HepG2 (cell line): ENCODE results near the gene ART5. TPM values are rescaled to one million over a fixed set of nuclear protein-coding genes. Genes with fewer than 3 reads are reported as not detected.

Experiments used
- ATAC-seq: fragments of 200-7000 bp; cut with Tn5 transposase; 3 replicates; pipeline ENCODE4 v1.9.1; 2020; ENCODE audit warnings: mild to moderate bottlenecking, moderate library complexity
- BruUV-seq: library from RNA; stranded (reverse); fragments of 400-500 nt; replicated peaks from 2 replicates; lab custom pipeline; 2021; lab: Mats Ljungman, UMichigan
- CTCF ChIA-PET: fragments of 300-600 bp; formaldehyde crosslinking; extraction: SDS; loops from one replicate; lab custom pipeline; 2021; ENCODE audit warnings: low total read pairs, inconsistent platforms, low intra/inter-chr PET ratio; lab: Yijun Ruan, JAX
- POLR2A ChIA-PET: fragments of 350-600 bp; sonication (Branson Sonifier 250); formaldehyde crosslinking; loops from one replicate; lab custom pipeline; 2020; ENCODE audit warnings: antibody characterized with exemption, inconsistent platforms; lab: Yijun Ruan, JAX
- DNase-seq: peaks from one replicate; pipeline ENCODE4 v3.0.0-alpha.2; 2015; ENCODE audit warnings: low spot score
- FAIRE-seq: peaks from 3 replicates; lab custom pipeline; 2011; peaks lifted over from hg19 to GRCh38; lab: Jason Lieb, UNC
- H2AFZ ChIP-seq: one replicate; pipeline ENCODE4 v1.6.1; 2011; ENCODE audit warnings: low read length, inconsistent platforms
- H3K27ac ChIP-seq: fragments of 300-600 bp; 3 replicates; pipeline ENCODE4 v1.8.0; 2011; ENCODE audit warnings: mixed run types, mild to moderate bottlenecking, mixed read lengths, low read length, inconsistent platforms; ENCODE audit not compliant: insufficient read depth; ENCODE audit errors: extremely low read length
- H3K27me3 ChIP-seq, 2 experiments: fragments of 200-600 bp in 1 of 2; 2 replicates in 1 of 2; 3 replicates in 1 of 2; pipeline versions ENCODE4 v1.6.0 to v1.8.0; 2011; ENCODE audit warnings: low read length in 2 of 2, mild to moderate bottlenecking in 2 of 2, moderate library complexity in 2 of 2, inconsistent platforms in 1 of 2; ENCODE audit not compliant: insufficient read depth in 2 of 2, control insufficient read depth in 1 of 2
- H3K36me3 ChIP-seq, 2 experiments: fragments of 200-600 bp in 1 of 2; replicated peaks in 1 of 2; 2 replicates in 1 of 2; 3 replicates in 1 of 2; pipeline versions ENCODE4 v1.5.1 to v1.8.0; 2011; ENCODE audit warnings: low read length in 2 of 2, inconsistent platforms in 1 of 2; ENCODE audit not compliant: insufficient read depth in 2 of 2, control insufficient read depth in 1 of 2
- H3K4me1 ChIP-seq: 2 replicates; pipeline ENCODE4 v1.5.1; 2012; ENCODE audit warnings: low read length, inconsistent platforms; ENCODE audit not compliant: insufficient read depth
- H3K4me2 ChIP-seq: 2 replicates; pipeline ENCODE4 v1.6.0; 2011; ENCODE audit warnings: low read depth, low read length, inconsistent platforms
- H3K4me3 ChIP-seq, 3 experiments: fragments of 200-600 bp in 1 of 3; sonication (generic), shearing (Covaris generic) in 1 of 3; replicated peaks in 1 of 3; 2 replicates each; pipeline ENCODE4 v1.5.1; 2011 to 2016; ENCODE audit warnings: low read length in 3 of 3, inconsistent platforms in 2 of 3, low read depth in 2 of 3, mild to moderate bottlenecking in 2 of 3, control low read depth in 1 of 3, mixed read lengths in 1 of 3; ENCODE audit not compliant: insufficient read depth in 1 of 3
- H3K79me2 ChIP-seq: one replicate; pipeline ENCODE4 v1.6.1; 2011; ENCODE audit warnings: low read length, inconsistent platforms; ENCODE audit not compliant: insufficient read depth
- H3K9ac ChIP-seq: 2 replicates; pipeline ENCODE4 v1.6.0; 2011; ENCODE audit warnings: mild to moderate bottlenecking, low read depth, low read length, inconsistent platforms; ENCODE audit not compliant: insufficient read depth
- H3K9me3 ChIP-seq: 2 replicates; pipeline ENCODE4 v1.5.1; 2012; ENCODE audit warnings: mild to moderate bottlenecking, low read length
- H4K20me1 ChIP-seq: 2 replicates; pipeline ENCODE4 v1.6.0; 2011; ENCODE audit warnings: inconsistent platforms, mild to moderate bottlenecking, low read length, moderate library complexity; ENCODE audit not compliant: insufficient read depth
- ATF7 ChIP-seq, 2 experiments: fragments of 450-650 bp in 1 of 2; sonication (generic) in 1 of 2; formaldehyde crosslinking in 1 of 2; IDR thresholded peaks; 2 replicates each; pipeline versions ENCODE4 v1.4.0 to v1.6.1; 2016 to 2020; ENCODE audit warnings: antibody characterized with exemption in 1 of 2, mild to moderate bottlenecking in 1 of 2, missing genetic modification reagents in 1 of 2
- CREB1 ChIP-seq, 2 experiments: fragments of 450-650 bp in 1 of 2; IDR thresholded peaks; 2 replicates each; pipeline ENCODE4 v1.6.1; 2016 to 2017; ENCODE audit warnings: control low read depth in 1 of 2, mild to moderate bottlenecking in 1 of 2, missing compliant biosample characterization in 1 of 2, missing genetic modification characterization in 1 of 2
- HDAC2 ChIP-seq: sonication (generic); formaldehyde crosslinking; IDR thresholded peaks from 2 replicates; pipeline ENCODE4 v1.4.0; 2020; ENCODE audit warnings: missing genetic modification reagents
- MAFK ChIP-seq, 2 experiments: IDR thresholded peaks in 1 of 2; conservative IDR thresholded peaks in 1 of 2; 2 replicates each; pipeline ENCODE4 v1.6.1; 2011; ENCODE audit warnings: improper control_type of control experiment in 2 of 2, low read length in 2 of 2
- ZNF816 ChIP-seq: sonication (generic); formaldehyde crosslinking; IDR thresholded peaks from 2 replicates; pipeline ENCODE4 v1.8.0; 2022; ENCODE audit warnings: missing genetic modification reagents, mild to moderate bottlenecking, borderline replicate concordance
- WGBS: methylation state at CpG from one replicate; pipeline ENCODE4 v1.1.6; 2017; ENCODE audit warnings: low lambda C conversion rate; 5-methylcytosine and 5-hydroxymethylcytosine counted together
- in situ Hi-C: cut with HindIII; loops from 2 replicates; pipeline ENCODE4 v1.10.0; 2017; ENCODE audit warnings: low pct_unique_long_range_greater_than_20kb; ENCODE audit not compliant: extremely low pct_ligation_motif_present
- intact Hi-C: fragments of 100-400 bp; cut with micrococcal nuclease; formaldehyde crosslinking; loops from one replicate; pipeline ENCODE4 v1.10.0; 2022; ENCODE audit not compliant: unreplicated experiment
- polyA plus RNA-seq, 8 experiments: library from polyadenylated mRNA; depleted of rRNA in 3 of 8; stranded (reverse) in 7 of 8; unstranded in 1 of 8; fragments of >200 nt; fragmentation: Illumina TruSeq in 4 of 8; extraction: Trizol in 4 of 8; gene quantifications; 2 replicates each; pipeline versions ENCODE4 v1.2.1 to v1.2.3, GENCODE V29; 2011 to 2016; ENCODE audit warnings: low read depth in 4 of 8, missing spikeins in 1 of 8, mixed read lengths in 1 of 8; ENCODE audit not compliant: insufficient read depth in 1 of 8
- total RNA-seq, 5 experiments: library from RNA; depleted of rRNA; stranded (reverse); fragments of >200 nt; fragmentation: Illumina TruSeq; extraction: Trizol; gene quantifications; 2 replicates each; pipeline ENCODE4 v1.2.3, GENCODE V29; 2016; ENCODE audit warnings: low read depth in 1 of 5
- TF ChIP-seq, protein P1 (sequence below): sonication (generic); formaldehyde crosslinking; IDR thresholded peaks from 2 replicates; pipeline ENCODE4 v1.4.0; 2020; ENCODE audit warnings: missing genetic modification reagents

Gene ART5
- total and polyA plus RNA-seq, 2 of the 13 experiments (the other 11 are each of a cell fraction or from before 2014, with no cell fraction given), result 0.55 to 0.93 TPM

DNA sequence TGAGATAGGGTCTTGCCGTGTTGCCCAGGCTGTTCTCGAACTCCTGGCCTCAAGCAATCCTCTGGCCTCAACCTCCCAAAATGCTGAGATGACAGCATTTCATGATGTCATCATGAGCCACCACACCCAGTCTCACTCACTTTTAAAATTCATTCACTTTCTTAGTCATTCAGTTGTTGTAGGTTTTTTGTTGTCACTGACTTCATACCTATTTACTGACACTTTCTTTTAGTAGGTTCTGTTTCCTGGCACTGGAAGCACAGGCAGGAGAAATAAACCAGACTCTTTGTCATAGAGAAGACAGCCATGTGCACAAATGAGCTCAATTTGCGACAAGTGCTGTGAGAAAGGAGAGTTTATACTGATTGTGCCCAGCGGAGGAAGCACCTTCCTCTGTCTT lies 10.5 kb downstream of the ART5 start:
- H2AFZ ChIP-seq, result no peak overlapping the region
- BruUV-seq, result no TSS peak
- 18% methylated on average over 4 of the region's 4 CpGs for WGBS
- DNase-seq (no peak), FAIRE-seq (no peak), ATAC-seq (no peak)
- TF ChIP-seq, protein P1, sequence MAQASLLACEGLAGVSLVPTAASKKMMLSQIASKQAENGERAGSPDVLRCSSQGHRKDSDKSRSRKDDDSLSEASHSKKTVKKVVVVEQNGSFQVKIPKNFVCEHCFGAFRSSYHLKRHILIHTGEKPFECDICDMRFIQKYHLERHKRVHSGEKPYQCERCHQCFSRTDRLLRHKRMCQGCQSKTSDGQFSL (CRISPR knock-in tag), result no peak
- TF ChIP-seq ATF7 (IDR thresholded peaks at IDR 0.05) (peak; percentile 71), ATF7 (CRISPR knock-in tag; IDR thresholded peaks at IDR 0.05) (no peak), MAFK (conservative IDR thresholded peaks at IDR 0.05 in 1 of 2, IDR thresholded peaks at IDR 0.05 in 1 of 2; ENCODE audit: low read length in 2 of 2) (peak; percentile 38 to 39; a peak in 2 of 4 replicates), CREB1 (IDR thresholded peaks at IDR 0.05) (peak; percentile 73), CREB1 (CRISPR knock-in tag; IDR thresholded peaks at IDR 0.05) (no peak), ZNF816 (CRISPR knock-in tag) (no peak)
- no peak overlapping the region for H3K27ac ChIP-seq
- peaks cover 6 to 41% of the 10 kb centered on the region in 2 experiments; a peak in 4 of 5 replicates for H3K27me3 ChIP-seq
- in situ Hi-C loops, result no loop called here
- ChIA-PET CTCF (no interaction called here), POLR2A (no interaction called here)
- H3K36me3 ChIP-seq, result no peaks in the 10 kb centered on the region
- no peaks in the 10 kb centered on the region for H3K79me2 ChIP-seq
- H3K4me3 ChIP-seq, result no peak overlapping the region
- H3K4me1 ChIP-seq, result no peaks in the 10 kb centered on the region
- intact Hi-C loops, result no loop called here
- H3K4me2 ChIP-seq, result no peak overlapping the region
- H4K20me1 ChIP-seq, result no peaks in the 10 kb centered on the region
- no peaks in the 10 kb centered on the region for H3K9me3 ChIP-seq
- H3K9ac ChIP-seq, result no peak overlapping the region

GRCh38 chr11:3627291-3627690 lies 14.5 kb downstream of the ART5 start:
- CTCF ChIA-PET, result no interaction called here
- H3K36me3 ChIP-seq, result no peaks in the 10 kb centered on the region
- ATAC-seq (no peak), FAIRE-seq (no peak), DNase-seq (no peak)
- H3K4me1 ChIP-seq, result no peaks in the 10 kb centered on the region
- H3K4me2 ChIP-seq, result no peak overlapping the region
- H3K9ac ChIP-seq, result no peak overlapping the region
- intact Hi-C loops, result no loop called here
- H2AFZ ChIP-seq, result no peak overlapping the region
- no peaks in the 10 kb centered on the region for H4K20me1 ChIP-seq
- in situ Hi-C loops, result no loop called here
- no peak overlapping the region for H3K4me3 ChIP-seq
- POLR2A ChIA-PET, result interaction anchor here (0.7 kb wide), 1 partner anchor 213 kb away, joined by 4 read pairs; the partner anchor contains the start of gene RHOG
- peaks cover 3 to 9% of the 10 kb centered on the region in 2 experiments; a peak in 2 of 5 replicates for H3K27me3 ChIP-seq
- WGBS, result 56% methylated on average over 1 of the region's 1 CpG
- H3K27ac ChIP-seq, result no peak overlapping the region
- no peaks in the 10 kb centered on the region for H3K79me2 ChIP-seq
- H3K9me3 ChIP-seq, result no peaks in the 10 kb centered on the region
- no TSS peak for BruUV-seq
- no peak for TF ChIP-seq HDAC2 (CRISPR knock-in tag)
